Erythroblast (primary cell): Measurements from ENCODE around the gene MBNL2.
"Not testable (repeated sequence)": the region's sequence is repeated elsewhere in the genome, so short reads cannot be mapped to it uniquely, and the experiment has no call there.

Source experiments
- GATA1 ChIP-seq: IDR thresholded peaks from 2 replicates; pipeline ENCODE4 v1.6.1; 2011; ENCODE audit warnings: low read depth, mild to moderate bottlenecking, control low read depth, low read length, moderate library complexity
- POLR2A ChIP-seq: IDR thresholded peaks from 2 replicates; pipeline ENCODE4 v1.6.1; 2011; ENCODE audit warnings: mild to moderate bottlenecking, low read length

- not testable (repeated sequence) for TF ChIP-seq GATA1, POLR2A
Measured at GRCh38 chr13:97207252-97207651, 14.9 kb upstream of the MBNL2 start.
